GM12878 (cell line): ENCODE results near the gene PPIP5K2. TPM values are rescaled to one million over a fixed set of nuclear protein-coding genes. Genes with fewer than 3 reads are reported as not detected.

ENCODE experiments used
- ATAC-seq: fragments of 200-7000 bp; cut with Tn5 transposase; 3 replicates; pipeline ENCODE4 v1.9.1; 2020; ENCODE audit warnings: mild to moderate bottlenecking, moderate library complexity
- BruUV-seq: library from RNA; stranded (reverse); fragments of 400-500 nt; replicated peaks from 2 replicates; lab custom pipeline; 2021; lab: Mats Ljungman, UMichigan
- CTCF ChIA-PET: fragments of 300-600 bp; sonication (Branson Sonifier 250); formaldehyde crosslinking; extraction: SDS; loops from one replicate; lab custom pipeline; 2021; ENCODE audit warnings: inconsistent platforms; lab: Yijun Ruan, JAX
- POLR2A ChIA-PET: fragments of 350-600 bp; formaldehyde crosslinking; extraction: SDS; loops from one replicate; lab custom pipeline; 2021; ENCODE audit warnings: inconsistent platforms; lab: Charles Lee
- RAD21 ChIA-PET: fragments of 300-600 bp; sonication (Branson Sonifier 250); formaldehyde crosslinking; loops from one replicate; lab custom pipeline; 2023; ENCODE audit warnings: antibody characterized with exemption; ENCODE audit not compliant: unreplicated experiment; lab: Charles Lee
- SMC1A ChIA-PET: fragments of 300-600 bp; sonication (Branson Sonifier 250); formaldehyde crosslinking; loops from one replicate; lab custom pipeline; 2023; ENCODE audit not compliant: unreplicated experiment, uncharacterized antibody; lab: Charles Lee
- DNase-seq: peaks from one replicate; pipeline ENCODE4 v3.0.0-alpha.2; 2011; ENCODE audit warnings: low read depth, low spot score
- FAIRE-seq: peaks from 3 replicates; lab custom pipeline; 2011; peaks lifted over from hg19 to GRCh38; lab: Jason Lieb, UNC
- H2AFZ ChIP-seq: 2 replicates; pipeline ENCODE4 v1.6.0; 2011; ENCODE audit warnings: low read depth, low read length, control low read depth; ENCODE audit not compliant: control insufficient read depth
- H3K27ac ChIP-seq: 2 replicates; pipeline ENCODE4 v1.5.1; 2011; ENCODE audit warnings: control low read depth; ENCODE audit not compliant: control insufficient read depth, insufficient read depth
- H3K27me3 ChIP-seq, 2 experiments: replicated peaks in 1 of 2; 2 replicates each; pipeline versions ENCODE4 v1.6.0 to v1.6.1; 2011; ENCODE audit warnings: low read length in 1 of 2; ENCODE audit not compliant: control insufficient read depth in 2 of 2, insufficient read depth in 2 of 2
- H3K36me3 ChIP-seq, 2 experiments: 2 replicates each; pipeline ENCODE4 v1.5.1; 2011; ENCODE audit warnings: low read length in 1 of 2; ENCODE audit not compliant: control insufficient read depth in 2 of 2, insufficient read depth in 2 of 2
- H3K4me1 ChIP-seq: 2 replicates; pipeline ENCODE4 v1.6.1; 2011; ENCODE audit warnings: mild to moderate bottlenecking, low read length, moderate library complexity, mixed read lengths; ENCODE audit not compliant: control insufficient read depth, insufficient read depth
- H3K4me2 ChIP-seq: 2 replicates; pipeline ENCODE4 v1.6.0; 2011; ENCODE audit warnings: control low read depth; ENCODE audit not compliant: control insufficient read depth, insufficient read depth
- H3K4me3 ChIP-seq: fragments of 200-600 bp; sonication (generic); 2 replicates; pipeline ENCODE4 v1.5.1; 2016
- H3K79me2 ChIP-seq: 2 replicates; pipeline ENCODE4 v1.6.0; 2011; ENCODE audit warnings: low read length; ENCODE audit not compliant: control insufficient read depth, insufficient read depth
- H3K9ac ChIP-seq: 2 replicates; pipeline ENCODE4 v1.8.0; 2011; ENCODE audit warnings: low read length, control low read depth, mixed read lengths; ENCODE audit not compliant: control insufficient read depth, insufficient read depth
- H3K9me3 ChIP-seq: replicated peaks from 3 replicates; pipeline ENCODE4 v1.5.1; 2011; ENCODE audit warnings: mild to moderate bottlenecking, low read length; ENCODE audit not compliant: control insufficient read depth, insufficient read depth
- H4K20me1 ChIP-seq: 2 replicates; pipeline ENCODE4 v1.6.0; 2011; ENCODE audit not compliant: control insufficient read depth, insufficient read depth
- BMI1 ChIP-seq: fragments of 450-650 bp; IDR thresholded peaks from 2 replicates; pipeline ENCODE4 v1.6.1; 2016; ENCODE audit warnings: mild to moderate bottlenecking, moderate library complexity, borderline replicate concordance
- EZH2 ChIP-seq: IDR thresholded peaks from 2 replicates; pipeline ENCODE4 v1.6.1; 2012; ENCODE audit warnings: low read depth, mild to moderate bottlenecking, control low read depth, inconsistent platforms, low read length, borderline replicate concordance; ENCODE audit not compliant: control insufficient read depth
- HCFC1 ChIP-seq: fragments of 150-350 bp; IDR thresholded peaks from 2 replicates; pipeline ENCODE4 v1.6.1; 2014; ENCODE audit warnings: low read length
- JUND ChIP-seq: IDR thresholded peaks from 2 replicates; pipeline ENCODE4 v1.6.1; 2012; ENCODE audit warnings: low read depth, mild to moderate bottlenecking, low read length, improper control_type of control experiment, moderate library complexity
- MEF2B ChIP-seq: fragments of 450-650 bp; IDR thresholded peaks from 2 replicates; pipeline ENCODE4 v1.6.1; 2018; ENCODE audit warnings: mild to moderate bottlenecking, moderate library complexity; ENCODE audit not compliant: partially characterized antibody, poor library complexity, severe bottlenecking
- NR2F1 ChIP-seq: fragments of 450-650 bp; conservative IDR thresholded peaks from 2 replicates; pipeline ENCODE4 v1.6.1; 2017; ENCODE audit warnings: mild to moderate bottlenecking
- POU2F2 ChIP-seq: IDR thresholded peaks from 3 replicates; pipeline ENCODE4 v1.6.1; 2011; ENCODE audit warnings: low read depth, mild to moderate bottlenecking, low read length, borderline replicate concordance
- SMAD5 ChIP-seq: IDR thresholded peaks from 2 replicates; pipeline ENCODE4 v1.6.1; 2016; ENCODE audit warnings: antibody characterized with exemption, low read depth
- SMARCA5 ChIP-seq: fragments of 450-650 bp; IDR thresholded peaks from 2 replicates; pipeline ENCODE4 v1.6.1; 2017; ENCODE audit warnings: mild to moderate bottlenecking
- SREBF1 ChIP-seq: IDR thresholded peaks from 2 replicates; pipeline ENCODE4 v1.6.1; 2012; ENCODE audit warnings: mild to moderate bottlenecking, low read length
- TCF7 ChIP-seq: IDR thresholded peaks from 2 replicates; pipeline ENCODE4 v1.6.1; 2014; ENCODE audit warnings: antibody characterized with exemption, borderline replicate concordance
- ZNF207 ChIP-seq: fragments of 450-650 bp; IDR thresholded peaks from 2 replicates; pipeline ENCODE4 v1.6.1; 2014; ENCODE audit warnings: antibody characterized with exemption, mild to moderate bottlenecking, borderline replicate concordance
- WGBS: methylation state at CpG from one replicate; pipeline ENCODE4 v1.1.6; 2016; ENCODE audit warnings: low lambda C conversion rate; ENCODE audit not compliant: insufficient replicate concordance, insufficient coverage; ENCODE audit errors: missing lambda C conversion rate; 5-methylcytosine and 5-hydroxymethylcytosine counted together
- in situ Hi-C: fragments of 300-500 bp; cut with MboI; formaldehyde crosslinking; loops from 9 replicates; pipeline ENCODE4 v1.14.3; 2018; ENCODE audit warnings: mixed read lengths
- intact Hi-C: fragments of 100-400 bp; cut with micrococcal nuclease; formaldehyde crosslinking; loops from one replicate; pipeline ENCODE4 v1.14.2; 2022; ENCODE audit not compliant: unreplicated experiment
- polyA plus RNA-seq, 11 experiments: library from polyadenylated mRNA; depleted of rRNA in 4 of 11; unstranded in 6 of 11; stranded (reverse) in 5 of 11; fragments of >200 nt; fragmentation: Nextera tagmentation in 4 of 11; fragmentation: Illumina TruSeq in 1 of 11; extraction: Ambion mirVana in 4 of 11; extraction: Trizol in 1 of 11; gene quantifications; 1 replicate in 1 of 11; 2 replicates in 10 of 11; pipeline versions ENCODE4 v1.2.1 to v1.2.3, GENCODE V29; 2011 to 2016; ENCODE audit warnings: inconsistent platforms in 2 of 11, missing spikeins in 2 of 11, low read depth in 1 of 11
- total RNA-seq, 4 experiments: library from RNA; depleted of rRNA in 3 of 4; stranded (reverse); fragments of >200 nt in 3 of 4; fragmentation: Illumina TruSeq in 1 of 4; extraction: Trizol in 1 of 4; gene quantifications; 2 replicates each; pipeline versions ENCODE4 v1.2.1 to v1.2.3, GENCODE V29; 2013 to 2021
- TF ChIP-seq, protein P1 (sequence below): fragments of 450-650 bp; formaldehyde crosslinking; IDR thresholded peaks from 2 replicates; pipeline ENCODE4 v1.5.0; 2022; ENCODE audit warnings: mild to moderate bottlenecking, missing genetic modification characterization
- TF ChIP-seq, protein P2 (sequence below): fragments of 450-650 bp; IDR thresholded peaks from 2 replicates; pipeline ENCODE4 v1.6.1; 2016; ENCODE audit warnings: mild to moderate bottlenecking
- TF ChIP-seq, protein P3 (sequence below): IDR thresholded peaks from 2 replicates; pipeline ENCODE4 v1.6.1; 2012; ENCODE audit warnings: low read depth, low read length, improper control_type of control experiment

The PPIP5K2 gene
- total and polyA plus RNA-seq, 10 of the 15 experiments (the other 5 are each of a cell fraction or from before 2014, with no cell fraction given), result 27.7 to 87.3 (median 58.6) TPM

DNA sequence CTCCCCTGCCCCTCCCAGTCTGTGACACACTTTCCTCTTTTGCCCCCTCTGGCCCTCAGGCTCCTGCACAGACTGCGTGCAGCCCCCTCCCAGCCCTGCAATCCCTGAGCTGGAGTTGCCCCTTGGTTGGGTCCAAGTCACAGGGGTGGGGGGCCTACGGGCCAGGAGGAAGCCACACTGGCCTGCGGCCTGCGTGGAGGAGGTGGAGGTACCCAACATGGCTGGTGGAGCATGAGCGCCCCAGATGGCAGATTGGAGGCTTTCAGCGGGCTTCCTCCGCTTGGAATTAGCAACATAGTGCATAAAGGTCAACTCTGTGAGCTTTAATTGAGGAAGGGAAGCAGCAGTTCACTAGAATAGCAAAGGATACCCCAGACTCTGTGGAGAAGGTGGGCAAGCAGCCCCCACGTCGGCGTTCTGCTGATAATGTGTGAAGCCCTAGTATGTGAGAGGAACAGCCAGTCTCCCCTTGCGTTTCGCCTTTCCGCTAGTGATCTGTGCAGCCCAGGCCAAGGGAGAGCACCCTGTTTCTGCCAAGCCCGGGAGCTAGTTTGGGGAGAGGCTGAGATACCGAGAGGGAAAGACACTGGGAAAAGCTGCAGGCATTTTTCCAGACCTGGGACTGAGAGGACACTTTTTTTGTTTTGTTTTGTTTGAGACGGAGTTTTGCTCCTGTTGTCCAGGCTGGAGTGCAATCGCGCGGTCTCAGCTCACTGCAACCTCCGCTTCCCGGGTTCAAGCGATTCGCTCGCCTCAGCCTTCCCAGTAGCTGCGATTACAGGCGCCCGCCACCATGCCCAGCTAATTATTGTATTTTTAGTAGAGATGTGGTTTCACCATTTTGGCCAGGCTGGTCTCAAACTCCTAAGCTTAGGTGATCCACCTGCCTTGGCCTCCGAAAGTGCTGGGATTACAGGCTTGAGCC, 103.2 kb downstream of the PPIP5K2 start:
- H3K4me3 ChIP-seq, result no peak overlapping the region
- H3K4me1 ChIP-seq, result no peaks in the 10 kb centered on the region
- whole genome bisulfite sequencing, result 90% methylated on average over 28 of the region's 28 CpGs
- ChIA-PET POLR2A (no interaction called here), CTCF (interaction anchor here (0.9 to 4.8 kb wide), 12 partner anchors 10 to 642 kb away, joined by 3 to 26 read pairs (median 6); no protein-coding TSS in a partner anchor), SMC1A (interaction anchor here (0.9 to 2.8 kb wide), 7 partner anchors 9 to 441 kb away, joined by 3 to 15 read pairs (median 6); no protein-coding TSS in a partner anchor), RAD21 (interaction anchor here (1.0 to 2.9 kb wide), 5 partner anchors 10 to 542 kb away, joined by 3 to 14 read pairs (median 5); no protein-coding TSS in a partner anchor)
- H3K4me2 ChIP-seq, result no peak overlapping the region
- H3K79me2 ChIP-seq, result no peaks in the 10 kb centered on the region
- in situ Hi-C loops, result no loop called here
- H3K27me3 ChIP-seq, result no peaks in the 10 kb centered on the region
- no peak for FAIRE-seq
- TF ChIP-seq MEF2B, result no peak
- TF ChIP-seq NR2F1, result no peak
- TF ChIP-seq, protein P1, sequence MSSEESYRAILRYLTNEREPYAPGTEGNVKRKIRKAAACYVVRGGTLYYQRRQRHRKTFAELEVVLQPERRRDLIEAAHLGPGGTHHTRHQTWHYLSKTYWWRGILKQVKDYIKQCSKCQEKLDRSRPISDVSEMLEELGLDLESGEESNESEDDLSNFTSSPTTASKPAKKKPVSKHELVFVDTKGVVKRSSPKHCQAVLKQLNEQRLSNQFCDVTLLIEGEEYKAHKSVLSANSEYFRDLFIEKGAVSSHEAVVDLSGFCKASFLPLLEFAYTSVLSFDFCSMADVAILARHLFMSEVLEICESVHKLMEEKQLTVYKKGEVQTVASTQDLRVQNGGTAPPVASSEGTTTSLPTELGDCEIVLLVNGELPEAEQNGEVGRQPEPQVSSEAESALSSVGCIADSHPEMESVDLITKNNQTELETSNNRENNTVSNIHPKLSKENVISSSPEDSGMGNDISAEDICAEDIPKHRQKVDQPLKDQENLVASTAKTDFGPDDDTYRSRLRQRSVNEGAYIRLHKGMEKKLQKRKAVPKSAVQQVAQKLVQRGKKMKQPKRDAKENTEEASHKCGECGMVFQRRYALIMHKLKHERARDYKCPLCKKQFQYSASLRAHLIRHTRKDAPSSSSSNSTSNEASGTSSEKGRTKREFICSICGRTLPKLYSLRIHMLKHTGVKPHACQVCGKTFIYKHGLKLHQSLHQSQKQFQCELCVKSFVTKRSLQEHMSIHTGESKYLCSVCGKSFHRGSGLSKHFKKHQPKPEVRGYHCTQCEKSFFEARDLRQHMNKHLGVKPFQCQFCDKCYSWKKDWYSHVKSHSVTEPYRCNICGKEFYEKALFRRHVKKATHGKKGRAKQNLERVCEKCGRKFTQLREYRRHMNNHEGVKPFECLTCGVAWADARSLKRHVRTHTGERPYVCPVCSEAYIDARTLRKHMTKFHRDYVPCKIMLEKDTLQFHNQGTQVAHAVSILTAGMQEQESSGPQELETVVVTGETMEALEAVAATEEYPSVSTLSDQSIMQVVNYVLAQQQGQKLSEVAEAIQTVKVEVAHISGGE, result no peak
- TF ChIP-seq POU2F2, result no peak
- no peak for TF ChIP-seq SMARCA5
- TF ChIP-seq JUND, result no peak
- TF ChIP-seq TCF7, result no peak
- TF ChIP-seq, protein P2, sequence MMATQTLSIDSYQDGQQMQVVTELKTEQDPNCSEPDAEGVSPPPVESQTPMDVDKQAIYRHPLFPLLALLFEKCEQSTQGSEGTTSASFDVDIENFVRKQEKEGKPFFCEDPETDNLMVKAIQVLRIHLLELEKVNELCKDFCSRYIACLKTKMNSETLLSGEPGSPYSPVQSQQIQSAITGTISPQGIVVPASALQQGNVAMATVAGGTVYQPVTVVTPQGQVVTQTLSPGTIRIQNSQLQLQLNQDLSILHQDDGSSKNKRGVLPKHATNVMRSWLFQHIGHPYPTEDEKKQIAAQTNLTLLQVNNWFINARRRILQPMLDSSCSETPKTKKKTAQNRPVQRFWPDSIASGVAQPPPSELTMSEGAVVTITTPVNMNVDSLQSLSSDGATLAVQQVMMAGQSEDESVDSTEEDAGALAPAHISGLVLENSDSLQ, result no peak
- TF ChIP-seq SMAD5, result no peak
- TF ChIP-seq SREBF1, result no peak
- TF ChIP-seq EZH2, result no peak
- no peak for TF ChIP-seq ZNF207
- TF ChIP-seq BMI1, result no peak
- TF ChIP-seq, protein P3, sequence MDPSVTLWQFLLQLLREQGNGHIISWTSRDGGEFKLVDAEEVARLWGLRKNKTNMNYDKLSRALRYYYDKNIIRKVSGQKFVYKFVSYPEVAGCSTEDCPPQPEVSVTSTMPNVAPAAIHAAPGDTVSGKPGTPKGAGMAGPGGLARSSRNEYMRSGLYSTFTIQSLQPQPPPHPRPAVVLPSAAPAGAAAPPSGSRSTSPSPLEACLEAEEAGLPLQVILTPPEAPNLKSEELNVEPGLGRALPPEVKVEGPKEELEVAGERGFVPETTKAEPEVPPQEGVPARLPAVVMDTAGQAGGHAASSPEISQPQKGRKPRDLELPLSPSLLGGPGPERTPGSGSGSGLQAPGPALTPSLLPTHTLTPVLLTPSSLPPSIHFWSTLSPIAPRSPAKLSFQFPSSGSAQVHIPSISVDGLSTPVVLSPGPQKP, result no peak
- no peak for TF ChIP-seq HCFC1
- BruUV-seq, result no TSS peak
- no peak overlapping the region for H2AFZ ChIP-seq
- DNase-seq, result no peak
- no peaks in the 10 kb centered on the region for H4K20me1 ChIP-seq
- H3K9ac ChIP-seq, result no peak overlapping the region
- ATAC-seq, result no peak
- intact Hi-C loops, result loop anchor here (5.0 to 10.0 kb wide), 2 partner anchors 181 to 688 kb away; no protein-coding TSS in a partner anchor
- H3K36me3 ChIP-seq, result no peaks in the 10 kb centered on the region
- no peak overlapping the region for H3K27ac ChIP-seq
- H3K9me3 ChIP-seq, result no peaks in the 10 kb centered on the region
